Transverse colon (tissue), 3 donors: ENCODE results near the gene RIPOR1.

Experiments used
- CTCF ChIP-seq, 5 experiments: fragments of 200-600 bp in 3 of 5; fragments of 450-650 bp in 2 of 5; sonication (generic) in 3 of 5; IDR thresholded peaks; 1 replicate in 2 of 5; 2 replicates in 3 of 5; pipeline ENCODE4 v1.5.1; 2016 to 2017; ENCODE audit warnings: antibody characterized with exemption in 5 of 5, inconsistent platforms in 3 of 5, mild to moderate bottlenecking in 2 of 5, moderate library complexity in 1 of 5
- EP300 ChIP-seq: sonication (generic); formaldehyde crosslinking; IDR thresholded peaks from one replicate; pipeline ENCODE4 v1.6.1; 2017; ENCODE audit warnings: antibody characterized with exemption, low read depth
- POLR2A ChIP-seq: fragments of 450-650 bp; IDR thresholded peaks from one replicate; pipeline ENCODE4 v1.6.1; 2016; ENCODE audit warnings: antibody characterized with exemption, mild to moderate bottlenecking, moderate library complexity

- TF ChIP-seq CTCF (IDR thresholded peaks at IDR 0.05) (no peak), POLR2A (no peak), EP300 (no peak)
Observed at GRCh38 chr16:67571464-67571863, 42.8 kb downstream of the RIPOR1 start.
